GM19328 (cell line): ENCODE data around the gene PLEKHB1.

ENCODE experiments used
- ATAC-seq: cut with Tn5 transposase; IDR thresholded peaks from one replicate; pipeline ENCODE4 v1.9.1; 2021; ENCODE audit warnings: mild to moderate bottlenecking, moderate library complexity; ENCODE audit not compliant: unreplicated experiment

The PLEKHB1 gene

GRCh38 chr11:73647459-73648100 is 1.2 kb downstream of the PLEKHB1 start:
- no peak for ATAC-seq

GRCh38 chr11:73648121-73648520 is 1.7 kb downstream of the PLEKHB1 start:
- ATAC-seq = no peak

DNA sequence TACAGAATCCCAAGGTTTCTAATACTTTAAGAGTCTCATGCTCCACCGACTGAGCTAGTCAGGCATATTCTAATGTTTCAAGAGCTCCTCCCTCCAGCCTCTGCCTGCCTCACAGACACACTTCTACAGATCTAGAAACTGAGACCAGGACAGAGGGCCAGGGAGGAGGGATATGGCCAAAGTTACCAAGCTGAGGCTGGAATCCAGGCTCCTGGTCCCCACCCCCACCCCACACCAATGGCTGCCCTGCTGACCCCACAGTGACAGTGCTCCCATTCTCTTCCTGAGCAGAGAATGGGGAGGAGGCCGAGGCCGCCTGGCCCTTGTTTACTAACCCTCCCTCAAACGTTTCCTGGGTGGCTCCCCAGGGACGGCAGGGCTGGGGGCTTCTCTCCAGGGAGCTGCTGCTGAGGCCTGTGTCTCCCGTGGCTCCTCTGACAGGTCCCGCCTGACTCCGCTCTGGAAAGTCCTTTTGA is 2.2 kb downstream of the PLEKHB1 start:
- no peak for ATAC-seq

DNA sequence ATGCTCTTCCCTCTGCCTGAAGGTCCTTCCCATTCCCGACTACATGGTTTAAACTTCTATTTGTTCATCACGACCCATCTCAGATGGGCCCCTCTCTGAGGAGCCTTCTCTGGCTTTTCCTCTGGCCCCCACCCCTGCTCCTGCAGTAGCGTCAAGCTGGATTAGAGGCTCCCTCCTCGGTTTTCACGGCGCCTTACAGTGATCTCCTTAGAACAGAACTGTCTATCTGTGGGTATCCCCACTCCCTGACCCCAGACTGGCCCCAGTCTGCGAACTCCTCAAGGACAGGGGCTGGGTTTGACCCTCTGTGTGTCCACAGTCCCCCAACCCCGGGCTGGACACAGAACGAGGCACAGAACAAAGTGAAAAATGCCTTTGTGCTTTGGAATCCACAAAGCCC is 2.8 kb downstream of the PLEKHB1 start:
- ATAC-seq = no peak

GRCh38 chr11:73650400-73650799 is 4.0 kb downstream of the PLEKHB1 start:
- no peak for ATAC-seq

DNA sequence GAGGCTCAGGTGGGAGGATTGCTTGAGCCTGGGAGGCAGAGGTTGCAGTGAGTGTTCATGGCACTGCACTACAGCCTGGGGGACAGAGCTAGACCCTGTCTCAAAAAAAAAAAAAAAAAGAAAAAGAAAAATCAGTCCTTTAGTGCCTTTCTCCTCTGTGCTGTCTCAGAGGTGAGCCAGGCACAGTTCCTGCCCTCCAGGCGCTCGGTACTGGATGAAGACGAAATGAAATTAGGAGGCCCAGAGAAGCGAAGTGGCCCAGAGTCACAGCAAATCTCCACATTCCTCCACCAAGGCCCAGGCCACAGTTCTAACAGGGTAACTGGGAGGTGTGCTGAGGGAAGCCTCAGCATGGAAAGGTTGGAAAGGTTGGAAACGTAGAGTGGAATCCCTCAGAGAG is 4.9 kb downstream of the PLEKHB1 start:
- ATAC-seq = no peak

DNA sequence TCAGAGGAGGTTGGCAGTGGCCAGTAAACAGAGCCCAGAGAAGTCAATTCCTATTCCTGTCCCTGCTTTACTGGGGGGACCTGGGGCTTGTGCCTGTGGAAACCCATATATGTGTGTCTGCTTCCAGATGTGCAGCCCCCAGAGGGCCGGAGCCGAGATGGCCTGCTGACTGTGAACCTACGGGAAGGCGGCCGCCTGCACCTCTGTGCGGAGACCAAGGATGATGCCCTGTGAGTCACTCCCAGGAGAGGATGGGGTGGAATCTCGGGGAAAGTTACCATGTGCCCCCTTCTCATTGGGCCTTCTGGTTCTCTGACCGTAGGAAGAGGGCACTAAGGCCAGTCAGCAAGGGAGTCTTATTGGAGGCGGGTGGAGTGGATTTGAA is 5.3 kb downstream of the PLEKHB1 start:
- no peak for ATAC-seq

GRCh38 chr11:73652046-73652730 is 5.8 kb downstream of the PLEKHB1 start:
- no peak for ATAC-seq

DNA sequence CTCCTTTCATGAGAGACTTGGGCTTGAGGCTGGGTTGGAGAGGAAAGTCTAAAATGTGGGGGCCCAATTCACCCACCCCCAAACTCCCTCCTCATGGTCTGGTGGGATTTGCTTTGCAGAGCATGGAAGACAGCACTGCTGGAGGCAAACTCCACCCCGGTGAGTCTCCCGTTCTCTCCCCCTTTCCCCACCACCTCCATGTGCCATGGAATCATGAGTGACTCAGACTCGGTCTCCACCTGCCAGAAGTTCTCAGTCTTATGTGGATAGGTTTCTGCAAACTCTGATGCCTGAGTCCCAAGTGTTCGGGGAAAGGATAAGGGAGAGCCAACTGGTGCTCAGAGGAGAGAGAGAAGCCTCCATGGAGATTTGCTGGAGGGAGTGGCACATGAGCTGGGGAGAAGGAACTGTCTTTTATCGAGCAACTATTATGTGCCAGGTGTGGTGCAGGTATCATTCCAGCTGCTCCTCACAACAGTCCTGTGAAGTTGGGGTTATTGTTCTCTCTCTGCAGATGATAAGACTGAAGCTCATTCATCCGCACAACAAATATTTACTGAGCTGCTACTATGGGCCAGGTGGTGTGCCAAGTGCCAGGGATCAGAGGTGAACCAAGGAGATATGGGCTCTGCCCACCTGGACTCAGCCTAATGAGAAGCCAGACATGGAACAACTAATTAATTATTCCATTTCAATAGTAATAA is 6.6 kb downstream of the PLEKHB1 start:
- ATAC-seq = no peak

DNA sequence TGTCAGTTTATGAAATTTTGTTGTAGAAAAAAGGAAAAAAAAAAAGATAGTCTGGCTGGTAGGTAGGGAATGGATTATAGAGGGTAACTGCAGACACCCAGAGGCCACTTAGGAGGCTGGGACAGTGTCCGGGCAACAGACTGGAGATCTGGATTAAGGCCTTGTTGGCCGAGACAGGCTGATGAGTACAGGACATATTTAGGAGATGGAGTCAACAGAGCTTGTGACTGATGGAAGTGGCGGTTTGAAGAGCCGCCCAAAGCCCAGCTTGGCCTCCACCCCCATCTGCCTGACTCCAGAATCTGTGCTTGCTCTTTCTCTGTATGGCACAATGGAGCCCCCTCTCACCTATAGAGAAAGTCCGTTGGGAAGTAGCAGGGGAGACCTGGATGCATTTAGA is 7.6 kb downstream of the PLEKHB1 start:
- ATAC-seq = no peak

GRCh38 chr11:73654482-73655021 is 8.2 kb downstream of the PLEKHB1 start:
- ATAC-seq = no peak

DNA sequence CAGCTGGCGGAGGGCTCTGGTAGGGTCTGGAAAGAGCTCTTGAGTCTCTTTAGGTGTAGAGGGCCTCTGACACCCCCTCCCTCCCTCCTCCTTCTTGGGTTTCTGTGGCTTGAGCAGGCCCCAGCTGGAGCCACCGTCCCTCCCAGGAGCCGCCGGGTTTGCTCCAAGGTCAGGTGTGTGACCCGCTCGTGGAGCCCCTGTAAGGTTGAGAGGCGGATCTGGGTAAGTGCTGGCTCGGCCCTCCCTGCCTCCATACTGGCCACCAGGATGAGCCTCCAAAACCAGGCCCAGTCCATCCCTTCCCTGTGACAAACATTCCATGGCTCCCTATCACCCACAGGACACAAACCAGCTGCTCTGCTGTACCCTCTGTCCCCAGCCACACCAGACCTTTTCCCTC is 9.3 kb downstream of the PLEKHB1 start:
- ATAC-seq = no peak

- ATAC-seq = no peak
Observed at GRCh38 chr11:73656985-73657384, 10.6 kb downstream of the PLEKHB1 start.

DNA sequence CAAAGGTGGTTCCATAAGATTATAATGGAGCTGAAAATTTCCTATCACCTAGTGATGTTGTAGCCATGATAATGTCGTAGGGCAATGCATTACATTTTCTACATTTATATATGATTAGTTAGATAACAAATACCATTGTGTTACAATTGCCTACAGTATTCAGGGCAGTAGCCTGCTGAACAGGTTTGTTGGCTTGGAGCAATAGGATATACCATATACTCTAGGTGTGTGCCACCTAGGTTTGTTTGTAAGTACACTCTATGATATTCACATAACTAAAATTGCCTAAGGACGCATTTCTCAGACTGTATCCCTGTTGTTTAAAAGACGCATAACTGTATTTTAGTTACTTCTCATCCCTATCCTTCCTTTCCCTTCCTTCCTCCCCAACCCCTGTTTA is 13.6 kb downstream of the PLEKHB1 start:
- no peak for ATAC-seq

DNA sequence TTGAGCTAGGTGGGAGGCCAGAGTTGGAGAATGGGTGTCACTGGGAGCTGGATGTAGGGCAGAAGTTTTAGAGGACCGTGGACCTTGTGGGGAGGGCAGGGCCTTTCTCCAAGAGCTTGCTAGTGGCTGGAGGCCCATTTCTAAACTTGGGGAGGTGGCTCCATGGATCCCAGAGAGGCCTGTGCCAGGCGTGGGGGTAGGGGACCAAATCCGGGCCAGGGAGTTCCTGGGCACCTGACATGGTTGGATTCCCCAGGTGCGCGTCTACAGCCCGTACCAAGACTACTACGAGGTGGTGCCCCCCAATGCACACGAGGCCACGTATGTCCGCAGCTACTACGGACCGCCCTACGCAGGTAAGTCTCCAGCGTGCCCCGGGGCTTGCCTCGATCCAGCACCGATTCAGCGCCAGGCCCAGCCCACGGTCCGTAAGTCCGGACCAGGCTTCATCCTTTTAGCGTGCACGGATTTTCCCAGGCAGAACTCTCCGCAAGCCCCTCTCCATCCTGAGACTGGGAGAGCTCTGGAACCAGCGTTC is 14.2 kb downstream of the PLEKHB1 start:
- ATAC-seq = no peak

DNA sequence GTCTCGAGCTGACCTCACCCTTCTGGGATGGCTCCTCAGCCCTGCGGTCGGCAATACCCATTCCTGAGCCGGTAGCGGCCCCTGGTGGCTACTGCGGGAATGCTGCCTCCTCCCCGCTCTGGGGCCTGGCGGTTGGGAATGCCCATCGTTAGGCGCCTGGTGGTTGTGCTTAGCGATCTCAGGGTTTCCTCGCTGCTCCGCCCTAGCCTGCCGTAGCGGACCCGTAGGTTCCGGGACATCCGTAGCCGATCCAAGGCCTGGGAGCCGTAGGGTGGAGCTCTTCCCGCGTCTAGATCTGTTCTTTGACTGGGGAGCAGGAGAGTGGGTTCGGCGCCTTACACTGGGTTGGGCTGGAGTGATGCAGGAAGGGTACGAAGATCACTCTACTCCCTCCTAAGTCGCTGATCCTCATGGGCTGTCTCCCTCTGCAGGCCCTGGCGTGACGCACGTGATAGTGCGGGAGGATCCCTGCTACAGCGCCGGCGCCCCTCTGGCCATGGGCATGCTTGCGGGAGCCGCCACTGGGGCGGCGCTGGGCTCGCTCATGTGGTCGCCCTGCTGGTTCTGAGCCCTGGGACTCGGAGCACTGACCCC is 14.8 kb downstream of the PLEKHB1 start:
- ATAC-seq = peak; percentile 69

GRCh38 chr11:73662445-73663157 is 16.2 kb downstream of the PLEKHB1 start:
- no peak for ATAC-seq

DNA sequence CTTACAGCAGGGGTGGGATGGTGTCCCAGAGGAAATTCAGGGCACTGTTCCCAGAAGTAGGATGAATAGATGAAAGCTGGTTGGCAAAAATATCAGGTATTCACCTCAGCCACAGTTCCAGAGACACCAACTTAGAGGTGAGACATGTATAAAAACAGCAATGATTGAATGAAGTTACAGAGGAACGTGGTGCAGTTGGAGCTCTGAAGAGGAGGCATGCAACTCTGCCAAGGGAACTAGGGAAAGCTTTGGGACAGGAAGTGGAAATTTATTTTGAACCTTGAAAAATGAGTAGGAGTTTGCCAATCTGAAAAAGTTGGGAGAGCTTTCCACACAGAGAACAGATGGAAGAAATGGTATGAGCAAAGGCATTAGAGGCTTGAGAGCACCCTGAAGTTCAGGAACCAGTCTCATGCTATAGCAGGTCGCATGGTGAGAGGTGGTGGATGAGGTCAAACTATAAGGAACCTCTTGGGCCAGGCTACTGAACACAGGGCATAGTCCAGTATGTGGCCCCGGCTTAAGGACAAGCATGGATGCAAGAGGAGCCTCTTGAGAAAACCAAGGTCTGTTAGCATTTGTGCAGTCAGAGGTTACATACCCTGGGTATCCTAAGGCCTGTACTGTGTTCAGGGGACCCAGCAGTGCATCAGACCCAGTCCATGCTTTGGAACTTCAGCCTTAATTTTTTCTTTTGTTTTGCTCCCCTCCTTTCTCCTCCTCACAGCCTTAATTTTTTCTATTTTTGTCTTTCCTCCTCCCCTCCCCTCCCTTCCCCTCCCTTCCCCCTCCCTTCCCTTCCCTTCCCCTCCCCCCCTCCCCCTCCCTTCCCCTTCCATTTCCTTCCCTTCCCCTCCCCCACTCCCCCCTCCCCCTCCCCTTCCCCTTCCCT is 17.5 kb downstream of the PLEKHB1 start:
- no peak for ATAC-seq

DNA sequence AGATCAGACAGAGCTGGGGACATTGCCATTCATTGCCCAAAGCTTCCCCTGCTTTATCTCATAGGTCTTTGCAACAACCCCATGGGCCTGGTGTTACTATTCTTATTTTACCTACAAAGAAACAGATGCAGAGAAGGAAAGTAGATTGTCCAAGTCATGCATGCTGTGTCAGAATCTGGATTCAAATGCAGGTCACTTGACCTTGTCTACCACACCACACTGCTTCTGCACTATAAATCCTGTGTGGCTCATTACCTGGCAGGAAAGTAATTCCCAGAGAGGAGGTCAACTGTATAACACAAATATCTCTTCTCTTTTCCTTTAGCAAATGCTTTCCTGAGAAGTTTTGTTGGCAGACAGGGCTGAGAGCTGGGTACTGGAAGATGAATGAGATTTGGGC is 18.5 kb downstream of the PLEKHB1 start:
- no peak for ATAC-seq

GRCh38 chr11:73667891-73668290 is 21.5 kb downstream of the PLEKHB1 start:
- no peak for ATAC-seq
